MM.1S (cell line): Measurements from ENCODE around the gene SSH3.
A peak's percentile ranks its signal among the peaks of the same experiment; 100 is the strongest.

Source experiments
- DNase-seq: peaks from one replicate; pipeline ENCODE4 v3.0.0-alpha.2; 2015
- H2AFZ ChIP-seq: fragments of 300-600 bp; sonication (generic); 2 replicates; pipeline ENCODE4 v1.6.0; 2016; ENCODE audit warnings: antibody characterized with exemption, low read length
- H3F3A ChIP-seq: fragments of 300-600 bp; sonication (generic); 2 replicates; pipeline ENCODE4 v1.6.1; 2016; ENCODE audit warnings: mild to moderate bottlenecking, antibody characterized with exemption, low read length, moderate library complexity, mixed read lengths; ENCODE audit not compliant: insufficient read depth
- H3K27ac ChIP-seq: fragments of 300-600 bp; sonication (generic); 2 replicates; pipeline ENCODE4 v1.5.1; 2016; ENCODE audit warnings: mild to moderate bottlenecking, low read length
- H3K27me3 ChIP-seq: fragments of 300-600 bp; sonication (generic); replicated peaks from 2 replicates; pipeline ENCODE4 v1.6.0; 2016; ENCODE audit warnings: low read length; ENCODE audit not compliant: insufficient read depth
- H3K36me3 ChIP-seq: fragments of 300-600 bp; sonication (generic); replicated peaks from 2 replicates; pipeline ENCODE4 v1.6.1; 2016; ENCODE audit warnings: mild to moderate bottlenecking, low read length, mixed read lengths; ENCODE audit not compliant: insufficient read depth
- H3K4me1 ChIP-seq: fragments of 300-600 bp; sonication (generic); 2 replicates; pipeline ENCODE4 v1.6.1; 2016; ENCODE audit warnings: low read length, mixed read lengths
- H3K4me2 ChIP-seq: fragments of 300-600 bp; sonication (generic); 2 replicates; pipeline ENCODE4 v1.6.0; 2016; ENCODE audit warnings: low read depth, low read length
- H3K4me3 ChIP-seq: fragments of 300-600 bp; sonication (generic); 2 replicates; pipeline ENCODE4 v1.5.1; 2016; ENCODE audit warnings: low read length, mixed read lengths
- H3K79me2 ChIP-seq: fragments of 300-600 bp; sonication (generic); 2 replicates; pipeline ENCODE4 v1.6.1; 2016; ENCODE audit warnings: mixed run types, low read length, mixed read lengths
- H3K9ac ChIP-seq: fragments of 300-600 bp; sonication (generic); 2 replicates; pipeline ENCODE4 v1.6.1; 2016; ENCODE audit warnings: low read length, mixed read lengths
- H3K9me2 ChIP-seq: fragments of 300-600 bp; sonication (generic); replicated peaks from 2 replicates; pipeline ENCODE4 v1.6.1; 2016; ENCODE audit warnings: mild to moderate bottlenecking, low read length, mixed read lengths; ENCODE audit not compliant: insufficient read depth
- H3K9me3 ChIP-seq: fragments of 300-600 bp; sonication (generic); replicated peaks from 2 replicates; pipeline ENCODE4 v1.6.1; 2016; ENCODE audit warnings: mild to moderate bottlenecking, low read length, mixed read lengths; ENCODE audit not compliant: insufficient read depth
- H4K20me1 ChIP-seq: fragments of 300-600 bp; sonication (generic); 2 replicates; pipeline ENCODE4 v1.6.1; 2016; ENCODE audit warnings: mild to moderate bottlenecking, low read length, moderate library complexity, mixed read lengths; ENCODE audit not compliant: insufficient read depth
- CTCF ChIP-seq: fragments of 300-600 bp; sonication (generic); IDR thresholded peaks from 2 replicates; pipeline ENCODE4 v1.5.1; 2016; ENCODE audit warnings: antibody characterized with exemption, low read length, mixed read lengths
- EZH2 ChIP-seq: fragments of 300-600 bp; sonication (generic); optimal IDR thresholded peaks from 2 replicates; pipeline ENCODE3; 2017; ENCODE audit warnings: low read depth, mild to moderate bottlenecking, antibody characterized with exemption, low read length, mixed read lengths
- EZH2phosphoT487 ChIP-seq: fragments of 300-600 bp; sonication (generic); IDR thresholded peaks from 2 replicates; pipeline ENCODE4 v1.6.1; 2018; ENCODE audit warnings: antibody characterized with exemption, low read length

The SSH3 gene

GRCh38 chr11:67267188-67268080, 35.9 kb upstream of the SSH3 start:
- peak overlapping the region; percentile 81 for H3K4me3 ChIP-seq
- H3K9ac ChIP-seq, result peak overlapping the region; percentile 92
- H3K9me2 ChIP-seq, result no peaks in the 10 kb centered on the region
- peaks cover 65% of the 10 kb centered on the region for H3K79me2 ChIP-seq
- peaks cover 57% of the 10 kb centered on the region for H3K4me1 ChIP-seq
- peak; percentile 91 for DNase-seq
- no peaks in the 10 kb centered on the region; the same call in 1 of the 2 replicates for H3K36me3 ChIP-seq
- peak overlapping the region; percentile 94 for H3K27ac ChIP-seq
- TF ChIP-seq CTCF (no peak), EZH2phosphoT487 (no peak), EZH2 (no peak)
- H3F3A ChIP-seq, result peaks cover 20% of the 10 kb centered on the region
- H2AFZ ChIP-seq, result no peak overlapping the region
- H4K20me1 ChIP-seq, result peaks cover 35% of the 10 kb centered on the region
- peak overlapping the region; percentile 90 for H3K4me2 ChIP-seq
- no peaks in the 10 kb centered on the region for H3K27me3 ChIP-seq
- H3K9me3 ChIP-seq, result no peaks in the 10 kb centered on the region

- H3K9ac ChIP-seq, result peak overlapping the region; percentile 92
- H3K4me2 ChIP-seq, result peak overlapping the region; percentile 90
Measured at GRCh38 chr11:67268081-67268961, 35.0 kb upstream of the SSH3 start.

GRCh38 chr11:67268962-67269268, 34.4 kb upstream of the SSH3 start:
- Histone ChIP-seq H3K36me3 (no peaks in the 10 kb centered on the region; the same call in 1 of the 2 replicates), H3K4me2 (peak overlapping the region; percentile 90)

More at GRCh38 chr11:67268081-67268961, 35.0 kb upstream of the SSH3 start:
- Histone ChIP-seq H3K9me2 (no peaks in the 10 kb centered on the region), H3K27ac (peak overlapping the region; percentile 94), H3K27me3 (no peaks in the 10 kb centered on the region), H3K4me3 (peak overlapping the region; percentile 81), H3F3A (peaks cover 20% of the 10 kb centered on the region), H2AFZ (no peak overlapping the region), H3K36me3 (no peaks in the 10 kb centered on the region; the same call in 1 of the 2 replicates), H3K9me3 (no peaks in the 10 kb centered on the region), H3K4me1 (peaks cover 58% of the 10 kb centered on the region), H3K79me2 (peaks cover 74% of the 10 kb centered on the region), H4K20me1 (peaks cover 43% of the 10 kb centered on the region)
- TF ChIP-seq CTCF (no peak), EZH2 (no peak), EZH2phosphoT487 (no peak)
- peak; percentile 31 for DNase-seq

More at GRCh38 chr11:67268962-67269268, 34.4 kb upstream of the SSH3 start:
- Histone ChIP-seq H3F3A (peaks cover 20% of the 10 kb centered on the region), H3K27me3 (no peaks in the 10 kb centered on the region), H3K4me3 (peak overlapping the region; percentile 81), H3K9me3 (no peaks in the 10 kb centered on the region), H3K9ac (peak overlapping the region; percentile 92; the same call in 1 of the 2 replicates), H3K27ac (peak overlapping the region; percentile 94; the same call in 1 of the 2 replicates), H3K4me1 (peaks cover 59% of the 10 kb centered on the region), H3K9me2 (no peaks in the 10 kb centered on the region), H2AFZ (no peak overlapping the region), H3K79me2 (peaks cover 80% of the 10 kb centered on the region), H4K20me1 (peaks cover 45% of the 10 kb centered on the region)
- TF ChIP-seq EZH2phosphoT487 (no peak), EZH2 (no peak), CTCF (no peak)
- DNase-seq, result no peak
